Measurements from ENCODE around the gene ACTL6B.

GRCh38 chr7:100639995-100640516, 16.2 kb downstream of the ACTL6B start:
- TF ChIP-seq RAD21 (IDR thresholded peaks at IDR 0.05; ENCODE audit: low read depth) (no peak), EP300 (IDR thresholded peaks at IDR 0.05; ENCODE audit: borderline replicate concordance) (no peak), YY1 (IDR thresholded peaks at IDR 0.05; ENCODE audit: low read depth) (no peak), CEBPB (IDR thresholded peaks at IDR 0.05) (no peak)
- TF ChIP-seq, protein P1, sequence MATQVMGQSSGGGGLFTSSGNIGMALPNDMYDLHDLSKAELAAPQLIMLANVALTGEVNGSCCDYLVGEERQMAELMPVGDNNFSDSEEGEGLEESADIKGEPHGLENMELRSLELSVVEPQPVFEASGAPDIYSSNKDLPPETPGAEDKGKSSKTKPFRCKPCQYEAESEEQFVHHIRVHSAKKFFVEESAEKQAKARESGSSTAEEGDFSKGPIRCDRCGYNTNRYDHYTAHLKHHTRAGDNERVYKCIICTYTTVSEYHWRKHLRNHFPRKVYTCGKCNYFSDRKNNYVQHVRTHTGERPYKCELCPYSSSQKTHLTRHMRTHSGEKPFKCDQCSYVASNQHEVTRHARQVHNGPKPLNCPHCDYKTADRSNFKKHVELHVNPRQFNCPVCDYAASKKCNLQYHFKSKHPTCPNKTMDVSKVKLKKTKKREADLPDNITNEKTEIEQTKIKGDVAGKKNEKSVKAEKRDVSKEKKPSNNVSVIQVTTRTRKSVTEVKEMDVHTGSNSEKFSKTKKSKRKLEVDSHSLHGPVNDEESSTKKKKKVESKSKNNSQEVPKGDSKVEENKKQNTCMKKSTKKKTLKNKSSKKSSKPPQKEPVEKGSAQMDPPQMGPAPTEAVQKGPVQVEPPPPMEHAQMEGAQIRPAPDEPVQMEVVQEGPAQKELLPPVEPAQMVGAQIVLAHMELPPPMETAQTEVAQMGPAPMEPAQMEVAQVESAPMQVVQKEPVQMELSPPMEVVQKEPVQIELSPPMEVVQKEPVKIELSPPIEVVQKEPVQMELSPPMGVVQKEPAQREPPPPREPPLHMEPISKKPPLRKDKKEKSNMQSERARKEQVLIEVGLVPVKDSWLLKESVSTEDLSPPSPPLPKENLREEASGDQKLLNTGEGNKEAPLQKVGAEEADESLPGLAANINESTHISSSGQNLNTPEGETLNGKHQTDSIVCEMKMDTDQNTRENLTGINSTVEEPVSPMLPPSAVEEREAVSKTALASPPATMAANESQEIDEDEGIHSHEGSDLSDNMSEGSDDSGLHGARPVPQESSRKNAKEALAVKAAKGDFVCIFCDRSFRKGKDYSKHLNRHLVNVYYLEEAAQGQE (IDR thresholded peaks at IDR 0.05; ENCODE audit: low read depth) = no peak

Data from Ishikawa (cell line).